M059J (cell line): ENCODE data around the gene LENG8. TPM values are rescaled to one million over a fixed set of nuclear protein-coding genes. Genes with fewer than 3 reads are reported as not detected.

Experiments
- DNase-seq: peaks from one replicate; pipeline ENCODE4 v3.0.0-alpha.2; 2012; ENCODE audit warnings: low read depth
- total RNA-seq: library from RNA; depleted of rRNA; stranded (reverse); fragments of >200 nt; shearing (Covaris generic); gene quantifications from 2 replicates; pipeline ENCODE4 v1.2.3, GENCODE V29; 2014

Gene LENG8
- total RNA-seq, 1 experiment from 2014 or later = 8.6 TPM

- DNase-seq = no peak
Observed at GRCh38 chr19:54422136-54422535, 26.9 kb upstream of the LENG8 start.

GRCh38 chr19:54424201-54424600 is 24.8 kb upstream of the LENG8 start:
- no peak for DNase-seq

GRCh38 chr19:54424660-54425381 is 24.2 kb upstream of the LENG8 start:
- DNase-seq = no peak

GRCh38 chr19:54425382-54425723 is 23.6 kb upstream of the LENG8 start:
- no peak for DNase-seq

- no peak for DNase-seq
Observed at GRCh38 chr19:54426291-54426931, 22.6 kb upstream of the LENG8 start.

GRCh38 chr19:54427586-54427985 is 21.4 kb upstream of the LENG8 start:
- no peak for DNase-seq

GRCh38 chr19:54428323-54429175 is 20.4 kb upstream of the LENG8 start:
- no peak for DNase-seq

GRCh38 chr19:54429176-54429495 is 19.9 kb upstream of the LENG8 start:
- DNase-seq = no peak

- no peak for DNase-seq
Observed at GRCh38 chr19:54429545-54430227, 19.3 kb upstream of the LENG8 start.

- DNase-seq = peak; percentile 17
Observed at GRCh38 chr19:54430306-54431254, 18.4 kb upstream of the LENG8 start.

GRCh38 chr19:54431255-54431838 is 17.7 kb upstream of the LENG8 start:
- peak; percentile 77 for DNase-seq

- DNase-seq = peak; percentile 26
Observed at GRCh38 chr19:54432144-54432738, 16.8 kb upstream of the LENG8 start.

GRCh38 chr19:54433697-54434096 is 15.3 kb upstream of the LENG8 start:
- no peak for DNase-seq

- DNase-seq = no peak
Observed at GRCh38 chr19:54434112-54434872, 14.7 kb upstream of the LENG8 start.

GRCh38 chr19:54434873-54435214 is 14.2 kb upstream of the LENG8 start:
- DNase-seq = no peak

GRCh38 chr19:54435551-54436016 is 13.4 kb upstream of the LENG8 start:
- DNase-seq = no peak

- no peak for DNase-seq
Observed at GRCh38 chr19:54436031-54436523, 12.9 kb upstream of the LENG8 start.

GRCh38 chr19:54436628-54437252 is 12.3 kb upstream of the LENG8 start:
- no peak for DNase-seq
